Effector CD4-positive, alpha-beta T cell (primary cell): ENCODE data around the gene TAS2R9. TPM values are rescaled to one million over a fixed set of nuclear protein-coding genes. Genes with fewer than 3 reads are reported as not detected.
"Not testable (repeated sequence)": the region's sequence is repeated elsewhere in the genome, so short reads cannot be mapped to it uniquely, and the experiment has no call there.

Experiments used
- DNase-seq: peaks from one replicate; pipeline ENCODE4 v3.0.0-alpha.2; 2020
- total RNA-seq: gene quantifications from one replicate; lab custom pipeline; 2026; lab: John Stamatoyannopoulos, UW

TAS2R9 gene, protein sequence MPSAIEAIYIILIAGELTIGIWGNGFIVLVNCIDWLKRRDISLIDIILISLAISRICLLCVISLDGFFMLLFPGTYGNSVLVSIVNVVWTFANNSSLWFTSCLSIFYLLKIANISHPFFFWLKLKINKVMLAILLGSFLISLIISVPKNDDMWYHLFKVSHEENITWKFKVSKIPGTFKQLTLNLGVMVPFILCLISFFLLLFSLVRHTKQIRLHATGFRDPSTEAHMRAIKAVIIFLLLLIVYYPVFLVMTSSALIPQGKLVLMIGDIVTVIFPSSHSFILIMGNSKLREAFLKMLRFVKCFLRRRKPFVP
- total RNA-seq: not detected

DNA sequence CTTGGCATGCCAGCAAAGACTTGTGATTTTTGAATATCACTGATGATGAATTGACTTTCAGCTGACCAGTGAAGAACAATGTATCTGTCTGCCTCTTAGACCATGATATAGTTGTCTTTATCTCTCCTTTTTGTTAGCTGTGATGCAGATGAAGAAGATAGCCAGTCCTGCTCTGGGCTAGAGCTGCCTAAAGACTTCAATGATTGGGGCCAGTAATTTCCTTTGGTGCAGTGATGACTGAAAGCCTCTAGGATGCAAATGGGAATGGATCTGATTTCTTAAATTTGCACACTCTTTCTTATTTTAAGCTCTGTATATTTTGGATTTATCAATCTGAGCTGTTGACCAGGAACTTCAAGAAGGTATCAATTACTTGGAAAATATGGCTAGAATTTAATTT lies at the start of gene TAS2R9:
Gene TAS2R9 (minus strand): TSS at position 101 of the 400 bp plus-strand sequence. CDS start 93 bp downstream, at position 8.
- DNase-seq: no peak

DNA sequence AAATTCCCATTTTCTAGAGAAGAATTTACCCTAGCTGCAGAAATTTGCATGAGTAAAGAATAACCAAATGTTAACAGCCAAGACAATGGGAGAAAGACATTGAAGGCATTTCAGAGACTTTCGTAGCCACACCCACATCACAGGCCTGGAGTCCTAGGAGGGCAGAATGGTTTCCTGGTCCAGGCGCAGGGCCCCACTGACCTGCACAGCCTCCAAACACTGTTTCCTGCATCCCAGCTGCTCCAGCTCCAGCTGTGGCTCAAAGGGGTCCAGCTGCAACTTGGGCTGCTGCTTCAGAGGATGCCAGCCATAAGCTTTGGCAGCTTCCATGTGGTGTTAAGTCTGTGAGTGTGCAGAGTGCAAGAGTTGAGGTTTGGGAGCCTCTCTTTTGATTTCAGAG lies 45.8 kb upstream of the TAS2R9 start:
- DNase-seq: no peak

DNA sequence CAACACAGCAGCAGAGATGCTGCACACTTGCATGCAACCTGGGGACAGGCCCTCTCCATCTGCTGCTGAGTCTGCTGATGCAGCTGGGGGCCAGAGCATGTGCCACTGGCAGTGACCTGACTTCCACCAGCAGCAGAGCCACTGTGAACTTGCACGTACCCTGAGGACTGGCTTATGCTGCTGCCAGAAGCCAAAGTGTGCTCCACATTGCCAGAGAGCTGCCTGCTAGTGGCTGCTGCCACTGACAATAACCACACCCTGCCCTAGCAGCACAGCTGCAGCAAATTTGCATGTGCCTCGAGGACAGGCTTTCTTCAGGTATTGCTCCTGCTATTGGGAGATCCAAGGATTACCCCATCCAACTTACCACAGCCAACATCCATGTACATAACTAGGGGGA lies 43.8 kb upstream of the TAS2R9 start:
- no peak for DNase-seq

DNA sequence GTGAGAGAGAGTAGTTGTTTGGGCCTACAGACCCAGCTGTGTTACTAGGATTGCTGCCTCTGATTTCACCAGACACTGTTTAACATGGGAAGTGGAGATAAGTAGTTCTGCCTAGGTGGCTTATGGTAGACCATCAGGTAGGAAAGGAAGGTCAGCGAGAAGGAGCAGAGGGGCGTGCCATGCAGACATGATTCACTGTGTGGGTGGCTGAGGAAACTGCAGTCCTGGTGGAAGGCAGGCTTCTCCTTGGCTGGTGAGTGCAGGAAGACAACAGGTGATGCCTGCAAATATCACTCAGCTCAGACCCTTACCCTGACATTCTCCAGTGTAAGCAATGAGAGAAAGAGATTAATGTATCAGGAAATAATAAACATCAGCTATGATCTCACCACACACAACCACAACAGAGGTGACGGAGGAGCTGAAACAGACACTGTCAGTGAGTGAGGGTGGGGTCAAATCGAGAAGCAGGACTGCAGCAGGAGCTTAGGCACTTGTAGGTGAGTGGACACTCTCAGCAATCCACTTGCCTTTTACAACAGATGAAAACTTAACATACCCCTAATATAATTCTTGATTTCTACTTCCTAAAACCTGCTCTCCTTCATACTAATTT lies 41.4 kb upstream of the TAS2R9 start:
- no peak for DNase-seq

DNA sequence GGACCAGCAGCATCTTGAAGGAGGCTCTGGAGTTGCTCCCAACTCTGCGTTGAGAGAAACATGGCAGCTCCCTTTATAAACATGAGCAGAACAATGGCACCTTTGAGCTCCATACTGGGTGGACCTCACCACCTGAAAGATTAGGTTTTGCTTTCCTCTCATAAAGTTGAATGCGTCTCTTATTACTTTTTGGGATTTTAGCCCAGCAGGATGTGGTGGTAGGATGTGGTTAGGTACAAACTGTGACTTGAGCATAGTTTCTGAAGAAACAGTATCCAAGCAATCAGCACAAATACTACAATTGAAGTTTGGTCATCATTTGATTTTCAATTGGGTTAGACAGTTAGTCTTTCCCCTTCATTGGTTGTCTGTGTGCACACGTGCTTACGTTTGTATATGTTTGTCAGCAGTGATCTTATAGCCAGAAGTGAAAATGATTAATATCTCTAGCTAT lies 39.5 kb upstream of the TAS2R9 start, which contains the start of gene PRR4:
Gene PRR4 (minus strand): TSS at position 51 of the 454 bp plus-strand sequence. CDS start 38 bp downstream, at position 13.
- DNase-seq: no peak

DNA sequence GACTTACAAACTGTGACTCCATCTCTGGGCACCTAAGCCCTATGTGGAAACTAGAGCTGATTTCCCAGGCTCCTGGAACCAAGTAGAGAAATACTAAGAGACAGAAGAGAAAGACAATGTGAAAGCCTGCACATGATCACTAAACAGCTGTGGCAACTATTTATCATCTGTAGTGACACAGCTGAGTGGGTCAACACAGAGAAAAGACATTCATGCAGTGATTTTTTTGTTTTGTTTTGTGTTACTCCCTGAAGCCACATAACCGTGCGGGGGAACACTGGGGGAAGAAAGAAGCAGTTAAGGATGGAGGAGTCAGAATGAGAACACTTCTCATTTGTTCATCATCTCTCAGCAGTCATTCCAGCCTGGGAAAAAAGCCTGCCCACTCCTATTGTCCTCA lies 37.8 kb upstream of the TAS2R9 start:
- DNase-seq: no peak

DNA sequence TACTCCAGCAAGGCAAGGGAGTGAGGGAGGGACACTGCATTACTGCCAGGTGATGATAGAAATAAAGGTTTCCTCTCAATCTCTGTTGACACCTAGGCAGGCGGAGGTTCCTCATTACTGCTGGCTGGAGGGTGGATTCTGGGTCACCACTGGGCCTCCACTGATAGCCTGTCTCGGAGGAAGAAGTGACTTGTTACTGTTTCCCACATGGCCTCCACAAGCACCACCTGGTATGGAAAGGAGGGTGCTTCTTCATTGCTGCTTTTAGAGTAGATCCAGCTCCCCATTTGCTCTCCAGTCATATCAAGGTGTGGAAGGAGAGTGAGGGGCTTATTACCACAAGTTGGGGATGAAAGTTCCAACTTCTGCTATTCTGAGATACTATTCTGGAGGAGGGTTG lies 32.9 kb upstream of the TAS2R9 start:
- DNase-seq: no peak

DNA sequence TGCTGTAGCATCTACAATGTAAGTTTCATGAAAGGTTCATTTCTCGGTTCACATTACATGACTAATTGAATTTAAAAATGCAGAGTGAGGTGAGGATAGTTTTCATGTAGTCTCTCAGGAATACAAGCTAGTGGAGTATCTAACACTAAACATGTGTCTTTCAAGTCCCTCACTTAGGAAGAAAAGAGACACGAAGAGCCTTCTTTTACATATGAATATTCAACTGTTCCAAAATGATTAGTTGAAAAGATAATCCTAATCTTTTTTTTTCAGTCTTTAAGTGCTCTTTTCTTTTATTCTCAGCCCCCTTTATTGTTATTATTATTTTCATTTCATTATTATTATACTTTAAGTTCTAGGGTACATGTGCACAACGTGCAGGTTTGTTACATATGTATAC lies 28.5 kb upstream of the TAS2R9 start:
- DNase-seq: no peak

DNA sequence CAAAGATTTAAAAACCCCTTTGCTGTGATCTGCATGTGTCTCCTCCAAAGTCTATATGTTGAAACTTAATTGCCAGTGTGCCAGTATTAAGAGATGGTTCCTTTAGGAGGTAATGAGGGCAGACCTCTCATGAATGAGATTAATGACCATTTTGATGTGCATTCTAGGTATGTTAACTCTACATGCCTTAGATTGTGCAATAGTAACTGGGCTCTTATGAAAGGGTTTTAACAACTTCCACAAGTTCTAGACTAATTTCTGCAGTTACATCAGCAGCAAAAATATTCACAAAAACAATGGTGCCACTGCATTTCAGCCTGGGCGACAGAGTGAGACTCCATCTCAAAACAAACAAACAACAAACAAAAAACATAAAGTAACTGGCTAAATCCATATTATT lies 20.0 kb upstream of the TAS2R9 start:
- no peak for DNase-seq

DNA sequence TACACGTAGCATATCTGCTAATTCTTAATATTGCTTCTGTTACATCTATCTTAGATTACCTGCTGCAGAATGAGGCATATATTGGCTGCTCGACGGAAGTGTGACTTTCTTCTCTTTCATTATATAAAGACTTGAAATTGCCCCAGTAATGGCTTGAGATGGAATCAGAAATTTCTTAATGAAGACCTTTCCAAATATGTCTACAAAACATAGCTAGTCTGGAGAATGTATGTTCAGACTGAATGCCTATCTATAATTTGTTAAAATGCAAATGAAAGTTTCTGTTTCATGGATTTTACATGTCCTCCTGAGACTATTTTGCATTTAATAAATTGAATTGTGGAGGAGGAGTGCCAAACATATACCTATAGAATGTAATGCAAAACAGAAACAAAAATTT lies 16.3 kb upstream of the TAS2R9 start, which contains the start of gene TAS2R10:
Gene TAS2R10 (minus strand): TSS at position 101 of the 400 bp plus-strand sequence. CDS start 89 bp downstream, at position 12.
- no peak for DNase-seq

DNA sequence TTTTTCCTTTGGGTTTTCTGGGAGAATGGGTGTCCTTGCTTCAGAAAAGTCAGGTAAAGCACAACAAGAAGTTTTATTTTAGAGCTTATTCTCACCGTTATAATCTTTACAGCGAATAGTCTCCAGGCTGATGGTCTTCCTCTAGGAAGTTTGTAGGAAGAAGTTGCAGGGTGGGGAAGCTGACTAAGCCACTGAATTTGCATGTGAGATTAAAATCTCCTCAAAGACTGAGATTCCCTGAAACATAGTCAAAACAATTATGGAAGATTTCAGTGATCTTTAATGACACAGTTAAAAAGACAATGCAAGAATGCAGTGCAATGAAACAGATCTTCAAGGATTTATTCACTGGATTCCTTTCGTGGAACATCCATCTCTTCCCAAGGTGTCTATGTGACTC lies 15.0 kb upstream of the TAS2R9 start:
- no peak for DNase-seq

DNA sequence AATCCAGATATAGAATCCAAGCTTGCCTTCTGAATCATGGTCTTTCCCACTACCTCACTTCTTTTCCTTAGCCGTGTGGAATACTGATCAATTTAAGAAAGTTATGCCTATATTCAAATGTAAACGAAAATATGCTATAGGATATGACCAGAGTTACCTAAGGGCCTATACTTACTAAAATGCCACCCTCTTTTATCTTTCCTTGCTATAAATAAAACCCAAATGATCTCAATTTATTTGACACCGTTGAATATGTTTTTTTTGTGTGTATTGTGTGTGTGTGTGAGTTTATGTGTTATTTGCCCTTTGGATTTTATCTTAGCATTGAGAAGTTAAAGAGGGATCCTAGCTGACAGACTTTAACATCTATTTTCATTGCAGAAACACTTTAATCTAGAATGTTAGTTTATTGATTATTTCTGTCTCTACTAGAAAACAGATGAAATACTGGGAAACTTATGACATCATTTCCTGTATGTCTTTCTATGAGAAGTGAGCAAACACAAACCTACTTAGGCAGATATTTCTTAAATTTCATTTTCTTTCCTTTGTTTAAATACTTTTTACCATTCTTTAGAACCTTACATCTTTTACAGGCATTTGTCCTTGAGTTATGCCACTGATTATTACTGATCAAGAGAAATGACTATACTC lies 2.0 kb upstream of the TAS2R9 start:
- DNase-seq: no peak

DNA sequence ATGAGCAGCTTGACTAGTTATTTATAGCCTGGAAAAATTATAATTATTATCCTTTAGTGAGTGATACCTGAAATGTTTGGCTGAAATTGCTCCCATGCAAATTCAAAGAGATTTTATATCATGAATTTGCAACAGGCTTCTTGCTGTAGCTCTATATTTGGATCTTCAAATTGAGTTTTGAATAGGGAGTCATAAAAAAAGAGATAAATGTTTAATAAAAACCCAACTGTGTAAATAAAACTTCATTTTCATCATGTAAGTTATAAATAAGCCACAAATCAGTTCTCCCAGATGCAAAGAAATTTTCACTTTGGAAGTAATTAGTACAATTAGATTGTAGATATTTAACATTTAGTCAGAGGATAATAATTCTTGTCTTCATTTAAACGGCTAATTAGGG lies 2.8 kb downstream of the TAS2R9 start, which contains the start of gene TAS2R8:
Gene TAS2R8 (minus strand): TSS at position 101 of the 400 bp plus-strand sequence. CDS start 306 bp downstream, outside the sequence.
- DNase-seq: no peak

DNA sequence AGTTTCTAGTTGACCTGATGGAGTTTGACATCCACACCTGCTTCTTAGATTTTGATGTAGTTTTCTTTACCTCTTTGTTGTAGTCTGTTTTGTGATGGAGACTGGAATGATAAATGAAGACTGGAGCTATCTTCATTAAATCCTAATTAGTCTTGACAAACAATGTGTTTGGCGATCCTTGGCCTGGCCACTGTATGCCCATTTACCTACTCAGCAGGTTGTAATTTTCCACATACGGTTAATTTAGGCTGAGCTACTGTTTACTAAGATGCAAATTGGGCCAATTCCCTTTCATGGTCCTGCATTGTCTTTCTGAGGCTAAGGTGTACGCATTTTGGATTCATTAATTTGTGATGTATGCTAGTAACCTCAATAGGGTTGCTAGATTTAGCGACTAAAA lies 7.4 kb downstream of the TAS2R9 start, which contains the start of gene TAS2R7:
Gene TAS2R7 (minus strand): TSS at position 41 of the 400 bp plus-strand sequence. CDS start 57 bp downstream, outside the sequence.
- DNase-seq: no peak

DNA sequence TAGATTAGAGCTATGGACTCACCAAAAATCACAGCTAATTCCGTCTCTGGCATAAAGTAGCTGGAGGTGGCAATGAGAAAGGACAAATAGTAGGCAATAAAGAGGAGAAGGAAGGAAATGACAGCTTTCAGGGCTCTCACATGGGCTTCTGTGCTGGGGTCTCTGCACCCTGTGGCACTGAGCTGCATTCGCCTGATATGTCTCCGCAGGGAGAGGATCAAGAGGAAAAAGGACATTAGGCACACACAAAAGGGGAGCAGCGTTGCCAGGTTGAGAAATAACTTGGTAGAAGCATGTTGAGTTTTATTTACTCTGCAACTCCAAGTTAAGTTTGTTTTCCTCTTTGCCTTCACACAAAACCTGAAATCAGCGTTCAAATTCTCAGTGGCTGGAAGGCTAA lies 8.2 kb downstream of the TAS2R9 start:
- DNase-seq: no peak

DNA sequence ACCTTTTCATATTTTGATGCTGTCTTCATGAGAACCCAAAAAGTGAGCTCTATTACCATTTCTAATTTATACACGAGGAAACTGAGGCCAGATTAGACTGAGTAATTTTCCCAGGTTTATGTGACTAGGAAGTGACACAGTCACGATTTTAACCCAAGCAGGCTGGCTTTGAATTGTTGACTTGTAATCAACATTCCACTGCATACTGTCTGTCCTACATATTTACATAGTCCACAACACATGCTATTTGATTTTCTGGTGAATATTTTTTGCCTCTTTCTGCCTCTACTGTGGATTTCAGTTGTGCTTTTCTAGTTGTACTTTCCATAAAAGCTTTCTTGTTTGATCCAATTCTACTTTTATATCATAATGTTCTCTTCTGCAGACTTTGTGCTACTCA lies 15.7 kb downstream of the TAS2R9 start:
- DNase-seq: no peak

DNA sequence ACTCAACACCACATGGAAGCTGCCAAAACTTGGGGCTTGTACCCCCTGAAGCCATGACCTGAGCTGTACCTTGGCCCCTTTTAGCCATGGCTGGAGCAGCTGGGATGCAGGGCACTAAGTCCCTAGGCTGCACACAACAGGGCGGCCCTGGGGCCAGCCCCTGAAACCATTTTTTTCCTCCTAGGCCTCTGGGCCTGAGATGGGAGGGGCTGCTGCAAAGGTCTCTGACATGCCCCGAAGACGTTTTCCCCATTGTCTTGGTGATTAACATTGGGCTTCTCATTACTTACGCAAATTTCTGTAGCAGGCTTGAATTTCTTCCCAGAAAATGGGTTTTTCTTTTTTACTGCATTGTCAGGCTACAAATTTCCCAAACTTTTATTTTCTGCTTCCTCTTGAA lies 18.2 kb downstream of the TAS2R9 start:
- DNase-seq: not testable (repeated sequence)

DNA sequence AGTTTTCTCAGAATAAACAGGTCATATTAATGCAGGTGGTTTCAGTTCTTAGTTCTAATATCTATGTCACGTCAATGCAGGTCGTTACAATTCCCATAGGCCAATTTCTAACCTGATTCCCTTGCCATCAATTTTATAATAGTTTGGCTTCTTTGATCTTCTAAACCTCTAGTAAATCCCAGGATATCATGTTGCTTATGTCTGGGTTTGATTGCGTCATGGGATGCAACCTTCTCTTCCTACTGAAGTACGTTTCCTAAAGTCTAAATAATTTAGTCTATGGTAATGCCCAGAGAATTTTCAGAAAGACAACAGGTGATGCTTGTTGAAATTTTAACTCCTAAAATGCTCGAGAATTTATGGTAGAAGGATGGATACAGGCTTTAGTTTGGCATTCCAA lies 26.7 kb downstream of the TAS2R9 start:
- DNase-seq: no peak

DNA sequence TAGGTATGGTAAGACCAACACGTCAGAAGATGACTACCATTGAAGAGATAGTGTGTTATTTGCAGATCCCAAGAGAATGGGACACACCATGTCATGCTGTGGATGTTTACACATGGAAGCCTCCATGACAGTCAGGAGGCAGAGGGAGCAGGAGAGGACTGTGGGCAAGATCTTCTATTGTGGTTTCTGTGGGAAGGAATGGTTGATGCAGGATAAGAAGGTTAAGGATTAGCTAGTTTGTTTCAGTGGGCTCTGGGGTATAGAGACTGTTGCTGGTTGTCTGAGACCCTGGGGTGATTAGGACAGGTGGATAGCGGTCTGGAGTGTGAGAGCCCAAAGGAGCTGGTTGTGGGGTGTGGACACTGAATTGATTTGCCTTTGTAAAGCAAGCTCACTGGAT lies 30.9 kb downstream of the TAS2R9 start:
- DNase-seq: no peak

DNA sequence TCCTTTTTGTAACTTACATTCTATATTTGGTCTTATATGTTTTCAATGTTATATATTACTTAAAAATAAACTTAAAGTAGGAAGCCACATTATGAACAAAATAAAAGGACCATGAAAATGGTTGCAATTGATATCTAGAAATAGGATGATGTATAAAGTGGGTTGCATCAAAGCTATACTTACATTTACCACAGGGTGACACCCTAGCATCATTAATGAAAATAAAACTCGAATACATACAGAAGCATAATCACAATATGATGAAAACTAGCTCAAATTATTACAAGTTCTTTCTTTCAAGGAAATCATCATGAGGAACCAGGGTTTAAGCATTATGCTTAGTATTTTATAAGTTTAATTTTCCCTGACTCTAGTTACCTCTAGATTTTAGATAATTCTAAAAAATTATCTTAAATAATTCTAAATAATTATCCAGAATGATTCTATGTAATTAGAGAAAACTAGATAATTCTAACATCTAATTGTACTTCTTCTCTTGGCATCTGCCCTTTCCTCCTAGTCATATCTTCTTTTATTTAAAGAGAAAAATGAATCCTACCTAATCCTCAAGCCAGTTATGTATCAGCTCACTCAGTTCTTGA lies 38.7 kb downstream of the TAS2R9 start:
- DNase-seq: no peak

DNA sequence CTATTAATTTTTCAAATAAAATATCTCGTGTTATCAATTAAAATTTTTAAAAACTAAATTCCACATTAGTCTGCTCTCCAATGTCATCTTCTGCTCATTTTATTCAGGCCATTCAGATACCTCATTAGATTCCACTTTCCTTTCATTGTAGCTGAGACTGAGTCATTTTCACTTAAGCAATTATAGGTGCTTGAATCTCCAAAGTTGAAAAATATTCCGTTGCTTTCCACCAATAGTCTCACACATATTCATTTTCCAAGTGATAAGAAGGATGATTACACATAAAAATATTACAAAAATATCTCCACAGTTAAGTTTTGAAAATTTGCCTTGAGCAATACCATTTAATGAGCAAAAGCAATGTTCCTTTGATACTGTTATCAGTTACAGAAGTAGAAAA lies 50.3 kb downstream of the TAS2R9 start:
- DNase-seq: no peak
